Neural cell (in vitro differentiated cells): ENCODE results near the gene KNG1. TPM values are rescaled to one million over a fixed set of nuclear protein-coding genes. Genes with fewer than 3 reads are reported as not detected.
"Not testable (repeated sequence)": the region's sequence is repeated elsewhere in the genome, so short reads cannot be mapped to it uniquely, and the experiment has no call there.

ENCODE experiments used
- H2AFZ ChIP-seq: fragments of 200-600, 300-800 bp; sonication (generic), shearing (Covaris generic); 2 replicates; pipeline ENCODE4 v1.6.0; 2014; ENCODE audit warnings: low read depth, mild to moderate bottlenecking, antibody characterized with exemption, low read length, moderate library complexity
- H3F3A ChIP-seq: fragments of 200-600 bp; shearing (Covaris generic); 2 replicates; pipeline ENCODE4 v1.6.1; 2016; ENCODE audit warnings: mild to moderate bottlenecking, moderate library complexity, mixed read lengths, antibody characterized with exemption, low read length; ENCODE audit not compliant: insufficient read depth, poor library complexity, severe bottlenecking
- H3K27ac ChIP-seq: fragments of 200-600, 300-800 bp; sonication (generic), shearing (Covaris generic); 2 replicates; pipeline ENCODE4 v1.5.1; 2014; ENCODE audit warnings: mild to moderate bottlenecking, low read length, moderate library complexity
- H3K27me3 ChIP-seq: fragments of 300-800, 200-600 bp; sonication (generic), shearing (Covaris generic); 2 replicates; pipeline ENCODE4 v1.6.0; 2014; ENCODE audit warnings: mild to moderate bottlenecking, low read depth, low read length, moderate library complexity; ENCODE audit not compliant: insufficient read depth
- H3K36me3 ChIP-seq: fragments of 300-800, 200-600 bp; sonication (generic), shearing (Covaris generic); 2 replicates; pipeline ENCODE4 v1.5.1; 2014; ENCODE audit warnings: mild to moderate bottlenecking, antibody characterized with exemption, low read length, moderate library complexity; ENCODE audit not compliant: insufficient read depth
- H3K4me2 ChIP-seq: fragments of 300-800, 200-600 bp; sonication (generic), shearing (Covaris generic); 2 replicates; pipeline ENCODE4 v1.6.0; 2014; ENCODE audit warnings: mild to moderate bottlenecking, low read length
- H3K4me3 ChIP-seq: fragments of 300-800, 200-600 bp; sonication (generic), shearing (Covaris generic); 2 replicates; pipeline ENCODE4 v1.5.1; 2014; ENCODE audit warnings: mild to moderate bottlenecking, low read length, moderate library complexity
- H3K79me2 ChIP-seq: fragments of 200-600 bp; shearing (Covaris generic); replicated peaks from 2 replicates; pipeline ENCODE4 v1.6.0; 2014; ENCODE audit warnings: mild to moderate bottlenecking, low read length, moderate library complexity; ENCODE audit not compliant: insufficient read depth
- H3K9ac ChIP-seq: fragments of 300-800, 200-600 bp; sonication (generic), shearing (Covaris generic); 2 replicates; pipeline ENCODE4 v1.6.1; 2016; ENCODE audit warnings: mild to moderate bottlenecking, low read length, mixed read lengths
- H3K9me2 ChIP-seq: fragments of 200-600 bp; shearing (Covaris generic); 2 replicates; pipeline ENCODE4 v1.6.1; 2016; ENCODE audit warnings: mild to moderate bottlenecking, low read length, mixed read lengths; ENCODE audit not compliant: insufficient read depth
- H3K9me3 ChIP-seq: fragments of 200-600, 300-800 bp; sonication (generic), shearing (Covaris generic); 2 replicates; pipeline ENCODE4 v1.6.1; 2016; ENCODE audit warnings: mild to moderate bottlenecking, mixed run types, low read length, moderate library complexity, mixed read lengths
- H4K20me1 ChIP-seq: fragments of 200-600 bp; shearing (Covaris generic); 2 replicates; pipeline ENCODE4 v1.6.1; 2016; ENCODE audit warnings: mild to moderate bottlenecking, mixed run types; ENCODE audit not compliant: insufficient read depth
- CTCF ChIP-seq: fragments of 450-650 bp; IDR thresholded peaks from 2 replicates; pipeline ENCODE4 v1.5.1; 2014; ENCODE audit warnings: antibody characterized with exemption, mild to moderate bottlenecking, moderate library complexity; ENCODE audit not compliant: poor library complexity, severe bottlenecking
- EP300 ChIP-seq: fragments of 450-650 bp; conservative IDR thresholded peaks from 2 replicates; pipeline ENCODE4 v1.6.1; 2014; ENCODE audit warnings: antibody characterized with exemption, mild to moderate bottlenecking, moderate library complexity; ENCODE audit not compliant: poor library complexity, severe bottlenecking
- EZH2 ChIP-seq: fragments of 200-600, 300-800 bp; shearing (Covaris generic), sonication (generic); IDR thresholded peaks from 2 replicates; pipeline ENCODE4 v1.6.1; 2014; ENCODE audit warnings: antibody characterized with exemption, low read length, borderline replicate concordance, mild to moderate bottlenecking; ENCODE audit not compliant: insufficient read depth, poor library complexity, severe bottlenecking
- MXI1 ChIP-seq: fragments of 450-650 bp; conservative IDR thresholded peaks from 2 replicates; pipeline ENCODE4 v1.6.1; 2014; ENCODE audit warnings: antibody characterized with exemption, mild to moderate bottlenecking; ENCODE audit not compliant: poor library complexity, severe bottlenecking
- POLR2AphosphoS5 ChIP-seq: IDR thresholded peaks from 2 replicates; pipeline ENCODE4 v1.6.1; 2012
- RAD21 ChIP-seq: fragments of 450-650 bp; conservative IDR thresholded peaks from 2 replicates; pipeline ENCODE4 v1.6.1; 2014; ENCODE audit warnings: antibody characterized with exemption, mild to moderate bottlenecking, moderate library complexity
- REST ChIP-seq: IDR thresholded peaks from 2 replicates; pipeline ENCODE4 v1.6.1; 2012; ENCODE audit warnings: borderline replicate concordance
- SMC3 ChIP-seq: fragments of 450-650 bp; conservative IDR thresholded peaks from 2 replicates; pipeline ENCODE4 v1.6.1; 2014; ENCODE audit warnings: antibody characterized with exemption, mild to moderate bottlenecking, moderate library complexity; ENCODE audit not compliant: poor library complexity
- TAF1 ChIP-seq: IDR thresholded peaks from 2 replicates; pipeline ENCODE4 v1.6.1; 2012; ENCODE audit warnings: low read depth
- polyA plus RNA-seq: library from polyadenylated mRNA; depleted of rRNA; stranded (reverse); fragments of >200 nt; gene quantifications from 2 replicates; pipeline ENCODE4 v1.2.3, GENCODE V29; 2014

The KNG1 gene
- polyA plus RNA-seq, 1 donor from 2014 or later: not detected

- H2AFZ ChIP-seq: no peak overlapping the region
- no peaks in the 10 kb centered on the region for H3K9me2 ChIP-seq
- no peak overlapping the region for H3K9ac ChIP-seq
- no peaks in the 10 kb centered on the region for H3F3A ChIP-seq
- H3K9me3 ChIP-seq: no peaks in the 10 kb centered on the region
- H4K20me1 ChIP-seq: no peaks in the 10 kb centered on the region
- H3K79me2 ChIP-seq: no peaks in the 10 kb centered on the region
- H3K4me2 ChIP-seq: no peak overlapping the region
- TF ChIP-seq EZH2 (no peak), MXI1 (no peak), CTCF (no peak), EP300 (no peak)
- H3K27me3 ChIP-seq: no peaks in the 10 kb centered on the region
- no peak overlapping the region for H3K4me3 ChIP-seq
- no peak overlapping the region for H3K27ac ChIP-seq
- no peaks in the 10 kb centered on the region for H3K36me3 ChIP-seq
Observed at GRCh38 chr3:186705882-186706780, 11.0 kb upstream of the KNG1 start.

GRCh38 chr3:186708983-186709679, 8.0 kb upstream of the KNG1 start:
- no peaks in the 10 kb centered on the region for H3K9me3 ChIP-seq
- no peaks in the 10 kb centered on the region for H3K27me3 ChIP-seq
- H2AFZ ChIP-seq: no peak overlapping the region
- no peak overlapping the region for H3K4me3 ChIP-seq
- TF ChIP-seq EZH2 (no peak), POLR2AphosphoS5 (no peak), RAD21 (no peak), TAF1 (no peak), CTCF (no peak), EP300 (no peak), REST (no peak), MXI1 (no peak), SMC3 (no peak)
- H3K27ac ChIP-seq: no peak overlapping the region
- H3K36me3 ChIP-seq: no peaks in the 10 kb centered on the region
- H3K9me2 ChIP-seq: no peaks in the 10 kb centered on the region
- H3K9ac ChIP-seq: no peak overlapping the region
- no peaks in the 10 kb centered on the region for H3K79me2 ChIP-seq
- H4K20me1 ChIP-seq: no peaks in the 10 kb centered on the region
- H3K4me2 ChIP-seq: no peak overlapping the region
- no peaks in the 10 kb centered on the region for H3F3A ChIP-seq

GRCh38 chr3:186710694-186711093, 6.5 kb upstream of the KNG1 start:
- H3K4me2 ChIP-seq, H3K27ac ChIP-seq, H3K79me2 ChIP-seq, H3K36me3 ChIP-seq, H3F3A ChIP-seq, H3K9ac ChIP-seq, H4K20me1 ChIP-seq, H3K27me3 ChIP-seq, H2AFZ ChIP-seq, H3K9me3 ChIP-seq, H3K4me3 ChIP-seq, H3K9me2 ChIP-seq: not testable (repeated sequence)
